ENCODE data around the gene KLRC4. TPM values are rescaled to one million over a fixed set of nuclear protein-coding genes. Genes with fewer than 3 reads are reported as not detected.

The KLRC4 gene
- total RNA-seq, 1 experiment from 2014 or later: not detected

DNA sequence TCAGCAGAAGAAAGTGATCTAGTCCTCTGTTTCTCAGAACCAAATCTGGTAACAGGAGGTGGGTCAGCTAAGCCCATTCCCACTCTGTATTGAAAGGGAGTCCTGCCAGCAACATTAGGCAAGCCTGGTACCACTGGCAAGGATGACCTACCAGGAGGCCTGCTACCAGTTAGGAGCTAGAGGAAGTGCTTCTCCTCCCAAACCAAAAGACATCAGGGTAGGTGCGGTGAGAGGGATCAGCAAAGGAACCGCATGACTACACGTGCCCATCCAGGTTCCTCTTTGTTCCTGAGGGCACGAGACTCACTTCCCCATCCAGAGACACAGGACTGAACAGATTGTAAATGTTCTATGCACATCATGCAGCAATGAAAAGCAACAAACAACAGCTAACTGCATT is 2.8 kb downstream of the KLRC4 start:
- Histone ChIP-seq H3K9me2 (ENCODE audit: insufficient read depth) (no peaks in the 10 kb centered on the region; the same call in 1 of the 2 replicates), H3F3A (ENCODE audit: insufficient read depth, low read depth) (0 out of 2 replicates have a peak, but pooled peaks cover 5% of the 10 kb centered on the region), H3K4me3 (no peak overlapping the region), H3K27ac (no peak overlapping the region), H3K4me2 (no peak overlapping the region), H2AFZ (no peak overlapping the region), H3K9me3 (ENCODE audit: insufficient read depth, low read depth) (no peaks in the 10 kb centered on the region), H3K27me3 (ENCODE audit: insufficient read depth, low read depth) (no peaks in the 10 kb centered on the region), H3K79me2 (ENCODE audit: low read depth) (no peaks in the 10 kb centered on the region), H3K36me3 (ENCODE audit: low read depth) (no peaks in the 10 kb centered on the region), H3K4me1 (replicated peaks; ENCODE audit: insufficient read depth) (no peaks in the 10 kb centered on the region), H4K20me1 (ENCODE audit: insufficient read depth) (no peaks in the 10 kb centered on the region)
- no peak for TF ChIP-seq EZH2 (IDR thresholded peaks at IDR 0.05; ENCODE audit: low read depth)
- TF ChIP-seq, protein P1, sequence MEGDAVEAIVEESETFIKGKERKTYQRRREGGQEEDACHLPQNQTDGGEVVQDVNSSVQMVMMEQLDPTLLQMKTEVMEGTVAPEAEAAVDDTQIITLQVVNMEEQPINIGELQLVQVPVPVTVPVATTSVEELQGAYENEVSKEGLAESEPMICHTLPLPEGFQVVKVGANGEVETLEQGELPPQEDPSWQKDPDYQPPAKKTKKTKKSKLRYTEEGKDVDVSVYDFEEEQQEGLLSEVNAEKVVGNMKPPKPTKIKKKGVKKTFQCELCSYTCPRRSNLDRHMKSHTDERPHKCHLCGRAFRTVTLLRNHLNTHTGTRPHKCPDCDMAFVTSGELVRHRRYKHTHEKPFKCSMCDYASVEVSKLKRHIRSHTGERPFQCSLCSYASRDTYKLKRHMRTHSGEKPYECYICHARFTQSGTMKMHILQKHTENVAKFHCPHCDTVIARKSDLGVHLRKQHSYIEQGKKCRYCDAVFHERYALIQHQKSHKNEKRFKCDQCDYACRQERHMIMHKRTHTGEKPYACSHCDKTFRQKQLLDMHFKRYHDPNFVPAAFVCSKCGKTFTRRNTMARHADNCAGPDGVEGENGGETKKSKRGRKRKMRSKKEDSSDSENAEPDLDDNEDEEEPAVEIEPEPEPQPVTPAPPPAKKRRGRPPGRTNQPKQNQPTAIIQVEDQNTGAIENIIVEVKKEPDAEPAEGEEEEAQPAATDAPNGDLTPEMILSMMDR (conservative IDR thresholded peaks at IDR 0.05): no peak
- ChIA-PET POLR2A (ENCODE audit: unreplicated experiment) (no interaction called here), CTCF (no interaction called here)
- no TSS peak for BruUV-seq (replicated peaks)
- no peak for DNase-seq
- intact Hi-C loops (cut with micrococcal nuclease; ENCODE audit: unreplicated experiment): no loop called here

DNA sequence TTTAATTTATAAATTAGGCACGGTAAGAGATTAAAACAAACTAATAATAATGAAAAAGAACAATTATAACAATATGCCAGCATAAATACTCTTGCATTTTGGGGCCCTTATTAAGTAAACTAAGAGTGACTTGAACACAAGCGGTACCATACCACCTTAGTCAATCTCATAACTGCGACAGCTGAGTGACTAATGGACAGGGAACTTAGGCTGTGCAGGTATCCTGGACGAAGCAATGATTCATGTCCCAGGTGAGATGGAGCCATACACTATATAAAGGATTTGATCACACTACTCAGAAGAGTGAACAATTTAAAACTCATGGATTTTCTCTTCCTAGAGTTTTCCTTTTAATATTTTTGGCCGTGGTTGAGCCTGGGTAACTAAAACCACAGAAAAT is 4.3 kb downstream of the KLRC4 start:
- intact Hi-C loops (cut with micrococcal nuclease; ENCODE audit: unreplicated experiment): no loop called here
- peaks cover under 1% of the 10 kb centered on the region; the same call in 1 of the 2 replicates for H3K9me3 ChIP-seq (ENCODE audit: insufficient read depth, low read depth)
- POLR2A ChIA-PET (ENCODE audit: unreplicated experiment): interaction anchor here (0.5 kb wide), 1 partner anchor 39 kb away, joined by 5 read pairs; no protein-coding TSS in a partner anchor

DNA sequence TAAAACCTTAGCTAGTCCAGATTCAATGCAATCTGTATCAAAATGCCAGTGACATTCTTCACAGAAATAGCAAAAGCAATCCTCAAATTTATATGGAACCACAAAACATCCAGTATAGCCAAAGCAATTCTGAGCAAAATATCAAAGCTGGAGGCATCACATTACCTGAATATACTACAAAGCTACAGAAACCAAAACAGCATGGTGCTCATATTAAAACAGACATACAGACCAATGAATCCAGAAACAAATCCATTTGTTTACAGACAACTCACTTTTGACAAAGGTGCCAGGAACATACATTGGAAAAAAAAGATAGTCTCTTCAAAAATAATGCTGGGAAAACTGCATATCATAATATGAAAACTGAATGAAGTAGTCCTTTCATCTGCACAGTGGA is 4.8 kb downstream of the KLRC4 start:
- intact Hi-C loops (cut with micrococcal nuclease; ENCODE audit: unreplicated experiment): no loop called here
- TF ChIP-seq EZH2 (IDR thresholded peaks at IDR 0.05; ENCODE audit: low read depth): no peak
- TF ChIP-seq, protein P1 (conservative IDR thresholded peaks at IDR 0.05): no peak
- H3K27ac ChIP-seq: no peak overlapping the region
- H3K9me2 ChIP-seq (ENCODE audit: insufficient read depth): no peaks in the 10 kb centered on the region; the same call in 1 of the 2 replicates
- no TSS peak for BruUV-seq (replicated peaks)
- no peak for DNase-seq
- H3K4me2 ChIP-seq: no peak overlapping the region
- no peaks in the 10 kb centered on the region for H3K27me3 ChIP-seq (ENCODE audit: insufficient read depth, low read depth)
- H2AFZ ChIP-seq: no peak overlapping the region
- no peaks in the 10 kb centered on the region for H4K20me1 ChIP-seq (ENCODE audit: insufficient read depth)
- H3K9me3 ChIP-seq (ENCODE audit: insufficient read depth, low read depth): peaks cover 4% of the 10 kb centered on the region; the same call in 1 of the 2 replicates
- H3K36me3 ChIP-seq (ENCODE audit: low read depth): no peaks in the 10 kb centered on the region
- H3K79me2 ChIP-seq (ENCODE audit: low read depth): no peaks in the 10 kb centered on the region
- POLR2A ChIA-PET (ENCODE audit: unreplicated experiment): interaction anchor here (0.5 kb wide), 1 partner anchor 38 kb away, joined by 5 read pairs; no protein-coding TSS in a partner anchor
- CTCF ChIA-PET: interaction anchor here (0.6 kb wide), 1 partner anchor 1748 kb away, joined by 3 read pairs; no protein-coding TSS in a partner anchor
- no peak overlapping the region for H3K4me3 ChIP-seq
- no peaks in the 10 kb centered on the region for H3K4me1 ChIP-seq (replicated peaks; ENCODE audit: insufficient read depth)
- 0 out of 2 replicates have a peak, but pooled peaks cover 2% of the 10 kb centered on the region for H3F3A ChIP-seq (ENCODE audit: insufficient read depth, low read depth)

More for the DNA sequence above, 4.3 kb downstream of the KLRC4 start:
- Histone ChIP-seq H3K27ac (no peak overlapping the region), H3K36me3 (ENCODE audit: low read depth) (no peaks in the 10 kb centered on the region), H4K20me1 (ENCODE audit: insufficient read depth) (no peaks in the 10 kb centered on the region), H3K4me1 (replicated peaks; ENCODE audit: insufficient read depth) (no peaks in the 10 kb centered on the region), H3K9me2 (ENCODE audit: insufficient read depth) (no peaks in the 10 kb centered on the region; the same call in 1 of the 2 replicates), H3K27me3 (ENCODE audit: insufficient read depth, low read depth) (no peaks in the 10 kb centered on the region), H3K79me2 (ENCODE audit: low read depth) (no peaks in the 10 kb centered on the region), H3K4me3 (no peak overlapping the region), H2AFZ (no peak overlapping the region), H3F3A (ENCODE audit: insufficient read depth, low read depth) (0 out of 2 replicates have a peak, but pooled peaks cover 5% of the 10 kb centered on the region), H3K4me2 (no peak overlapping the region)
- peak in 1 of 2 experiments; percentile 45 for DNase-seq
- BruUV-seq (replicated peaks): no TSS peak
- CTCF ChIA-PET: interaction anchor here (0.6 kb wide), 1 partner anchor 1748 kb away, joined by 3 read pairs; no protein-coding TSS in a partner anchor
- no peak for TF ChIP-seq EZH2 (IDR thresholded peaks at IDR 0.05; ENCODE audit: low read depth)
- TF ChIP-seq, protein P1 (conservative IDR thresholded peaks at IDR 0.05): no peak

Measured in PC-9 (cell line).